ENCODE data around the gene PTPRM.

The PTPRM gene

GRCh38 chr18:8196238-8196637, 629.1 kb downstream of the PTPRM start:
- no peak for DNase-seq

DNA sequence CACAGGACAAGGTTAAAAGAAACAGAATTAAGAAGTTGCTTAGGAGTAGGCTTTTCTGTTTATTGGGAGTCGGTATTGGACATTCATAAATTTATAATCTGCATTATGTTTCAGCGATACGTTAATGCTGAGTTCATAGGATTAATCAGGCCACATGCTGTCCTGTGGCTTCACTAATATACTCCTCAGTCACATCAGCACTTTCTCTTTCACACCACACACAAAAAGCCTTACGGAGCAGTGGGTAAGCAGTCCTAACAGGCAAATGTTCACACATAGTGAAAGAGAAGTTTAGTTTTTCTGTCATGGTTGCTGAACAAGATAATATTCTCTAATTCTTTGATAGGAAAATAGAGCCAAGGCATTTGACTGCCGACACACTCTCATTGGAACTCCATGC, 630.4 kb downstream of the PTPRM start:
- DNase-seq = no peak

DNA sequence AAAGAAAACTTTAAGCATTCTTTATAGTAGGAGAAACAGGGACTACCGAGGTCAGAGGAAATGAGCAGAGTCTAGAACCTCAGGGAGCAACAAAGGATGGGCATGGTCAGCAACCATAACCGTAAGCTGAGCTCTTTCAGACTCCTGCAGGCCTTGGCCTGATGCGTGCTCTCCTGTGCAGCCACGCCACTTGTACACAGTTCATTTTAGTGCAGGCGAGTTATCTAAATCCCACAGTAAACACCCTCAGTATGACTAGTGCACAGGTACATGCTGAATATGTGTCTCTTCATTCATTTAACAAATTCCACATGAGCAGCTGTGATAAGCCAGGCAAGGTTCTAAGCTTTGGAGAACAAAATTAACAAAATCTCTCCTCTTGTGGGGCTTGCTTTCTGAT, 640.9 kb downstream of the PTPRM start:
- no peak for DNase-seq

DNA sequence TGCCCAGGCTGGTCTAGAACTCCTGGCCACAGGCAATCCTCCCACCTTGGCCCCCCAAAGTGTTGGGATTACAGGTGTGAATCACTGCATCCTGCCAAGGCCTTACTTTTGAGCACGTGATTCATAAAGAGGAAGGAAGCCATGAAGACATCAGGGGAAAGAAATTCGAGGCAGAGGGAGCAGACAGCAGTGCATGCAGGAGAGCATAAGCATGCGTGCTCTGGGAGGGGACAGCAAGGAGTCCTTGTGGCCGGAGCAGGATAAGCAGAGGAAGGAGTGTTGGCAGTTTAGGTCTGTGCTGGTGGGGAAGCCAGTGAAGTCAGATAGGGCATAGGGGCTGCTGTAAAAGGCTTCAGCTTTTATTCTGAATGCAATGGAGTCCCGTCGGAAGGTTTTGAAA, 641.6 kb downstream of the PTPRM start:
- DNase-seq = no peak

DNA sequence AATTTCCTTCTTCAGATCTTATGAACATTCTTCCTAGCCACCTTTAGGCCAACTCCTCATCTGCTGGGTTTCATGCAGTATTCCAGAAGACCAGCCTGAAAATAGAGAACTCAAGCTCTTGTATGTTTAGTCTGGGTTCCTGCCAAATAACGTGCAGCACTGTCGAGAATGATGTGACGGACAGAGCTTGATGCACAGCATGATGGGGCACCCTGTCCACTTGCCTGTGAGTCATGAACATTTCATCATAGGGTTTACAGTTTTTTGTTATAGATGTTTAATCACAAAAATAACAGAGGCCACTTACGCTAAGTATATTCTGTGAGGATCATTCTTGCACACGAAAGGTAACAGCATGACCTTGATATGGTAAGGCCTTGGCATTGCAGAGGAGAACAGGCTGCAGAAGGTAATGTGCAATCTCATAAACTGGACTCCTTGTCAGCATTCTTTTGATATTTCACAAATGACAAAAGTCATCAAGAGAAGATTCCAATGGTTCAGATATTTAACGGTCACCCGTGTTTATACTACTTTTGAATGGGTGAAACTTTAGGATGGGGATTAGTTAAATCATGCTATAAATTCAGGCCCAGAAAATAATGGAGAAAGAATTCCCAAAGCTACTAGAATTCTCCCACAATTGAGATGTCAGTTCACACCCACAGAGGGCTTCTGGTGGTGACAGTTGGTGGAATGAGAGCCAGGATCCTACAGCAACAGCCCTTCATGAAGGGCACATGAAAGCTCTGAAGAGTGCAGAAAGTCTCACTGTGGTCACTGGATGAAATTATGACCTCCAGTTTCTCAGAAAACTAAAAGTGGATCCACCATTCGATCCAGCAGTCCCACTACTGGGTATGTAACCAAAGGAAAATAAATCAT, 646.0 kb downstream of the PTPRM start:
- no peak for DNase-seq

DNA sequence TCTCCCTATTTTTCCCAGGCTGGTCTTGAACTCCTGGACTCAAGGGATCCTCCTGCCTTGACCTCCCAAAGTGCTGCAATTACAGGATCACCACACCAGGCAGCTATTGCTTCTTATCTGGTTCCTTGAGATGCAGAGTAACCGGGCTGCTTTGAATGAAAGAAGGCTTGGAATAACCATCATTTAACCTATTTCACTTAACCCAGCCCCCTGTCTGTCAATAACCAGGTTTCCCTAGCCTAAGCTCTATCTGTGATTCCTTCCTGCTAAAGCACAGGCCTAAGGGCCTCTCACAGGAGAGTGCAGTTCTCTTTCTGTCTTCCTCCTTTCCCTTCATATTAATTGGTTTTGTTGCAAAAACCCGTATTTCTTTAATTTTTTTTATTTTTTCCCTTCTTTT, 648.6 kb downstream of the PTPRM start:
- no peak for DNase-seq

GRCh38 chr18:8217051-8217564, 650.0 kb downstream of the PTPRM start:
- no peak for DNase-seq

DNA sequence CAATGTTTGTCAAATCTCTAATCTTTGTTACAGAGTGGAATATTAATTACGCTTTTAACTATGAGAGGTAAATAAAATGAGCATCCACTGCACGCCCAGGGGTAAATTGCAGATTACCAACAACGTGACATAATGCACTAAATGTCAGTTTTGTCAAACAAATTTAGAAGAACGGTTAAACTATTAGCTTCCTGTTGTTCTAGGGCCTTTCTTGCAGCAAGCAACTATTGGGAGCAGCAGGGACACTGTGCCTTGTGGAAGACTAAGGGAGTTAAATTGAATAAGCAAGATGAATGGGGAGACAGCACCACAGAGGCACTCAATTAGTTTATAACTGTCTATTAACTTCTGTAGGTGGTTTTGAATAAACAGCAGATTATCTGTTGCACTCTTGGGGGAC, 651.1 kb downstream of the PTPRM start:
- no peak for DNase-seq

DNA sequence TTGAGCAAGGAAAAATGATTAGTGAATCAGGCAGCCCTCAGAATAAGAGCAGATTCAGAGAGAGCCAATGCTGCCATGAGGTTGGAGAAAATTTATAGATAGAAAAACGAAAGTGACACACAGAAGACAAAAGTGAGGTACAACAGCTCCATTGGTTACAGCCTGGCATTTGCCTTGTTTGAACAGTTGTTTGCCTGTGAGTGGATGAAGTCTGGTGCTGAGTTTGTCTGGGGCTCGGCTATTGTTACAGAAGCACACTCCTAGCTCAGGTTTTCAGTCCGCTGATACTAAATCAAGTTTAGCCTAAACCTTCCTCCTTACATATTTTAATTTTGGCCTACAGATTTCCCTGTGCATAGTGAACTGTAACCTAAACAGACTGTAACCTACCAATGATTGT, 654.3 kb downstream of the PTPRM start:
- DNase-seq = no peak

GRCh38 chr18:8224576-8224975, 657.5 kb downstream of the PTPRM start:
- DNase-seq = no peak

GRCh38 chr18:8229040-8229439, 661.9 kb downstream of the PTPRM start:
- no peak for DNase-seq

DNA sequence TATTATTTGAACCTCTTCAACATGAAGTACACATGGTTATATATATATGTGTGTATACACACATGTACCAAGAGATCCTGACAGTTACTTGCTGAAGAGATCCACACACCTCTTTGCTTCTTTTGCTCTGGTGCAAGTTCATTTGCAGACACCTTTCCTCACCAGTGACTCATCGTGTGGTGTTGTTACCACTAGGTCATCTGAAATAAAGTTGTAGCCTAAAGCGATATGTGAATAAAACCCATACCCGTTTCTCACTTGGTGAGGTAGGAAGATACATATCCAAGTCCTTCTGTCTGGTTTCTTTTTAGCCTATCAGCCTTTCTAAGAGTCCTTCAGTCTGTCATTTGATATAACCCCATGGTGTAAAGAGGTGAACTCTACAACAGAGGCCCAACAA, 662.7 kb downstream of the PTPRM start:
- no peak for DNase-seq

DNA sequence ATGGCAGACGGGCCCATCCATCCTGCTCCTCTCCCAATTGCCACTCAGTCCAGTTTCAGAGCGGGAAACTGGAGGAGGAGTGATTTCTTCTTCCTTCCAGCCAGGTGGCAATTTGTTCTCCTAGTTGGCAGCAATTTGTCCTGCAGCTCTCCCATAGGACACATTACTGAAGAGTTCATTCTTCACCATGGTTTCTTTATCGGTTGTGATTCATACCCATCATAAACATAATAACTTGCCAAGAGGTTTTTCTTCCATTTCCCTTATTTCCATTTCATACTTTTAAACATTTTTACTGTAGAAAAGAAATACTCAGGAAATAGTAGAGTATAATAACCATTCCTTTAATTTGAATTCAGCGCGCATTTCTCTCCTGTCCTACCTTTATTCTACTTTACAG, 664.2 kb downstream of the PTPRM start:
- no peak for DNase-seq

- DNase-seq = no peak
These were observed 665.7 kb downstream of the PTPRM start for GRCh38 chr18:8232791-8233190.

DNA sequence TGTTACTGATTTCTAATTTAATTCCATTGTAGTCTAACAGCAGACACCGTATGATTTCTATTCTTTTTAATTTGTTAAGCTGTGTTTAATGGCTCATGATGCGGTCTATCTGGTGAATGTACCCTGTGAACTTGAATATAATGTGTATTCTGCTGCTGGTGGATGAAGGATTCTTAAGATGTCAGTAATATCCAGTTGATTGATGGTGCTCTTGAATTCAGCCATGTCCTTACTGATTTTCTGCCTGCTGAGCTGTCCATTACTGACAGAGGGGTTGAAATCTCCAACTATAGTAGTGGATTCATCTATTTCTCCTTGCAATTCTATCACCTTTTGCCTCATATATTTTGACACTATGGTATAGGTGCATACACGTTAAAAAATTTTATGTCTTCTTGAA, 668.8 kb downstream of the PTPRM start:
- no peak for DNase-seq

DNA sequence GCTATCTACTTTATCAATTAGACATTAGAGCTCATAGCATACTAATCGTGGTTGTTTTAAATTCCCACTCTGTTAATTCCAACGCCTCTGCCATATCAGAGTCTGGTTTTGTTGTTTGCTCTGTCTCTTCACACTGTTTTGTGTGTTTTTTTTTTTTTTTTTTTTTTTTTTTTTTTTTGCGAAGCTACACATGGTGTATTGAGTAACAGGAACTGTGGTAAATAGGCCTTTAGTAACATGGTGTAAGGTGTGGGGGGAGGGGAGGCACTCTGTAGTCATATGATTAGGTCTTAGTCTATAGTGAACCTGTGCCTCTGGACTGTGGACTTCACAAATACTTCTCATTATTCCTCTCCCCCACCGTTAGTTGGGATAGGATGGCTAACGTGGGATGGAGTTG, 671.4 kb downstream of the PTPRM start:
- DNase-seq = no peak

DNA sequence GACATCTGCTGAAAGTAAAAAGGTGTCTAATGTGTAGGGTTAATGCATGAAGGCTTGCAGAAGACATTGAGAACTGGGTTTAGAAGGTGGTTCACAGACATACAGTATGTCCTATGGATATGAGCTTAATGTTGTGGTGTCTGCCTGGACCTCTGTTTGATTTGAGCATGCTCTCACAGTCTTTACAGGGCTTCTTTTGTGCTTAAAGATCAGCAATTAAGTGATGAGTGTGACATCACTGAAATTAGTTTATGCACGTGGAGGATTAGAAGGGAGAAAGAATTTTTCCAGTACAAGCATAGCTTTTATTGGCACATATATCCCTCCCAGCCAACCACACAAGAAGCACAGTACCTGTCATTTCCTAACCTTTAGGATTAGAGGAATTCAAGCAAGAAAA, 674.6 kb downstream of the PTPRM start:
- no peak for DNase-seq

GRCh38 chr18:8242151-8242696, 675.1 kb downstream of the PTPRM start:
- DNase-seq = no peak

GRCh38 chr18:8247700-8248099, 680.6 kb downstream of the PTPRM start:
- DNase-seq = no peak

- DNase-seq = no peak
These were observed 681.5 kb downstream of the PTPRM start for GRCh38 chr18:8248576-8248975.

- no peak for DNase-seq
These were observed 682.7 kb downstream of the PTPRM start for GRCh38 chr18:8249811-8250210.

GRCh38 chr18:8252371-8252770, 685.3 kb downstream of the PTPRM start:
- DNase-seq = no peak

DNA sequence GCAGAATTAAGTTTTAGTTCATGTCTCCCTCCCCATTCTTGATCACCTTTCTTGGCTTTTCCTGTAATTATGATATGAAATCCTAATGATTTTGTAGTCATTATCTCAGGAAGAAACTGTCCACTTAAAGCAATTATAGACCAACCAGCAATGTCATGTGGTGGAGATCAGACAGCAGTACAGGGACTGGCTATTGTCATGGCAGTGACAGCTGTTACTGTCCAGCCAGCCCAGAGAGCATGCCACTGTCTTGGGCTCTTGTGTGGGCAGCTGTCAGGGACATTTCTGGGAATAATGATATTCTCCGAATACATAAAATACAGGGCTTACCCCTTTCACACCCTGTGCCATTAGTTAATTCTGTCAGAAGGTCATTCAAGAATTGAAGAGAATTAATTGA, 686.8 kb downstream of the PTPRM start:
- no peak for DNase-seq

DNA sequence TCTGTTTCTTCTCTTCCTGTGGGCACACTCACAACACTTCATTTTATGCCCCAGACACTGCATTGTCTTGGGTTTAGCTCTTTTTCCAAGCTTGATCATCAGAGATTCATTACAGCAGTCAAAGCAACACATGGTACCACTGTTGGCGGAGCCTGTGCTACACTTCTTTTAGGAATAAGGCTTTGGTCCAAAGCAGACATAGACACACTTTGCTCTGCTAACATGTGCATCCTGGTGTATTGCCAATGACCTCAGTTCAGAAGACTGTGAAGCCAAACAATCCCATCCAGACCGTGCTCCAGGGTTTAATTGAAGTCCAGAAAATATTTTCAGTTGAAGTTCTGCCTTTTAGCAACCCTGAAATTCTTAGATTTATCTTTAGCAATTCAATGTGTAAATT, 687.5 kb downstream of the PTPRM start:
- DNase-seq = no peak

Measured in CD4-positive, alpha-beta T cell treated with Interferon alpha-2 for 1 hour (primary cell).